ENCODE results near the gene STARD9.
"Not testable (repeated sequence)": the region's sequence is repeated elsewhere in the genome, so short reads cannot be mapped to it uniquely, and the experiment has no call there.

The STARD9 gene

DNA sequence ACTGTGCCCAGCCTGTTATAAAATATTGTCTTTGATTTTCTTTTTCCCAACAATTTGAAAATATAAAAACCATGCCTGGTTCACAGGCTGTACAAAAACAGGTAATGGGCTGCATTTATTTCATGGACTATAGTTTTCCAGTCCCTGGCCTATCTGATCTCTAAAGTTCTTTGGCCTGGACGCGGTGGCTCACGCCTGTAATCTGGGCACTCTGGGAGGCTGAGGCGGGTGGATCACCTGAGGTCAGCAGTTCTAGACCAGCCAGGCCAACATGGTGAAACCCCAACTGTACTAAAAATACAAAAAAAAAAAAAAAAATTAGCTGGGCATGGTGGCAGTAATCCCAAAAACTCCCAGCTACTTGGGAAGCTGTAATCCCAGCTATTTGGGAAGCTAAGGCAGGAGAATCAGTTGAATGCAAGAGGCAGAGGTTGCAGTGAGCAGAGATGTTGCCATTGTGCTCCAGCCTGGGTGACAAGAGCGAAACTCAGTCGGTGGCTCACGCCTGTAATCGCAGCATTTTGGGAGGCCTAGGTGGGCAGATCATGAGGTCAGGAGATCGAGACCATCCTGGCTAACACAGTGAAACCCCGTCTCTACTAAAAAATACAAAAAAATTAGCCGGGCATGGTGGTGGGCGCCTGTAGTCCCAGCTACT is 18.7 kb upstream of the STARD9 start:
- peaks cover 10 to 12% of the 10 kb centered on the region in 2 donors for H3K36me3 ChIP-seq (ENCODE audit: control insufficient read depth in 2 of 2, insufficient read depth in 2 of 2, low read length in 2 of 2)
- H3K27me3 ChIP-seq (ENCODE audit: control insufficient read depth in 1 of 2, insufficient read depth in 2 of 2, low read length in 2 of 2); H3K9ac ChIP-seq (ENCODE audit: low read length in 2 of 2); H3K4me3 ChIP-seq (ENCODE audit: low read length in 2 of 2); H3K9me3 ChIP-seq (ENCODE audit: control insufficient read depth in 2 of 2, low read length in 2 of 2); H3K4me1 ChIP-seq (ENCODE audit: control insufficient read depth, insufficient read depth, low read length); H3K27ac ChIP-seq (ENCODE audit: low read length): not testable (repeated sequence)

DNA sequence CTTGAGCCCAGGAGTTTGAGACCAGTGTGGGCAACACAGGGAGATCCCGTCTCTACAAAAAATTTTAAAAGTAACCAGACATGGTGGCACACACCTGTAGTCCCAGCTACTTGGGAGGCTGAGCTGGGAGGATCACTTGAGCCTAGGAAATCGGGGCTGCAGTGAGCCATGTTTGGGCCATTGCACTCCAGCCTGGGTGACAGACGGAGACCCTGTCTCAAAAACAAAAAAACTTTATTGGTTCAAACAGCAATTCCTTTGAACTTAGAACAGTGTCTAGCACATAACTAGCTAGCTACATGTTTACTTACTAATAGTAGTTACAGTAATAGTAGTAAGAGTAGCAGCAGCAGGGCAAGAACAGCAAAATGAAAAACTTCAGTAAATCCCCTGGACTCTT is 16.7 kb upstream of the STARD9 start:
- Histone ChIP-seq H3K36me3 (ENCODE audit: control insufficient read depth in 2 of 2, insufficient read depth in 2 of 2, low read length in 2 of 2) (peaks cover 14 to 18% of the 10 kb centered on the region in 2 donors), H3K9ac (ENCODE audit: low read length in 2 of 2) (no peak overlapping the region), H3K27me3 (ENCODE audit: control insufficient read depth in 1 of 2, insufficient read depth in 2 of 2, low read length in 2 of 2) (no peaks in the 10 kb centered on the region), H3K4me3 (ENCODE audit: low read length in 2 of 2) (no peak overlapping the region), H3K4me1 (ENCODE audit: control insufficient read depth, insufficient read depth, low read length) (no peaks in the 10 kb centered on the region), H3K27ac (ENCODE audit: low read length) (no peak overlapping the region), H3K9me3 (ENCODE audit: control insufficient read depth in 2 of 2, low read length in 2 of 2) (no peaks in the 10 kb centered on the region)

DNA sequence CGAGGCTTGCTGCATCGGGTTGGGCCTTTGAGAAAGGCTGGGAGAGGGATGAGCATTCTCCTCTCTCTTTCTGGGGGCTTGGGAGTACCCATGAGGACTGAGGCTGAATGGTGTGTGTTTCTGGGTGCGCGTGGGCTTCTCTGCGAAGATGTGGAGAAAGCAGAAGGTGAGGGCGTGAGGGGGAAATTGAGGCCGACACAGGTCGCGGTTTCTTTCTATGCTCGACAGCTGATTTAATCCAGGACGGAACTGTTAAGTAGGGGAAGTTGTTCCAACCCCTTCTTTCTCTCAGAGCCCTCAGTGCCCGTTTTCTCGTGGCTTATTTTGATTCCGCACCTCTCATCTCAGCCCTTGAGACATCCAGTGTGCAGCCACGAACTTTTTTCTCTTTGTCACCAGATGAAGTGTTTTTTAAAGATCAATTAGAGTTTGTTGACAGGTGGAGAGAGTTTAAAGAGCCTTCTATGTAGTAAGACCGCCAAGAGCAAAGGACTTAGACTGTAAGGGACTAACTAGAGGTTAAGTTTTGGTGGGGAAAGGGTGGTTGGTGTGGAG is 711 bp downstream of the STARD9 start:
- Histone ChIP-seq H3K4me1 (ENCODE audit: control insufficient read depth, insufficient read depth, low read length) (peaks cover 26% of the 10 kb centered on the region), H3K36me3 (ENCODE audit: control insufficient read depth in 2 of 2, insufficient read depth in 2 of 2, low read length in 2 of 2) (no peaks in the 10 kb centered on the region), H3K9ac (ENCODE audit: low read length in 2 of 2) (peak overlapping the region; percentile 76 to 85), H3K9me3 (ENCODE audit: control insufficient read depth in 2 of 2, low read length in 2 of 2) (no peaks in the 10 kb centered on the region), H3K27me3 (ENCODE audit: control insufficient read depth in 1 of 2, insufficient read depth in 2 of 2, low read length in 2 of 2) (no peaks in the 10 kb centered on the region), H3K4me3 (ENCODE audit: low read length in 2 of 2) (peak overlapping the region; percentile 76 to 92), H3K27ac (ENCODE audit: low read length) (peak overlapping the region; percentile 80)

DNA sequence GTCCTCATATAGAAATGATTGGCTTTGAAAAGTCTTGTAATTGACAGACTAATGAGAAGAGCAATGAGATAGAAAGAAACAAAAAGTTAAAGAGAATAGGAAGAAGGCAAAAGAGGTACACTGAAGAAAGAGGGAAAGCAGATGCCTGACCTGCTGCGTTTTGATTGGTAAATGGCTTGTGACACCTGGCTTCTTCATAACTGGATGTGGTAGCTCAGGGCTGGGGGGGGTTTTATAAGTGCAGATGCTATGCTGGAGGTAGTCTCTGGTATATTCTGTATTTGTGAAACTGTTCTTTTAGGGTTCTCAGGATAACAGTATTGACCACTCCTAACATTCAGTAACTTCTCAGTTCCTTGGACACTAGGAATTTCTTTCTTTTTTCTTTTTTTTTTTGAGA is 1.4 kb downstream of the STARD9 start:
- Histone ChIP-seq H3K27me3 (ENCODE audit: control insufficient read depth in 1 of 2, insufficient read depth in 2 of 2, low read length in 2 of 2) (no peaks in the 10 kb centered on the region), H3K9ac (ENCODE audit: low read length in 2 of 2) (peak overlapping the region; percentile 76 to 85), H3K27ac (ENCODE audit: low read length) (peak overlapping the region; percentile 80), H3K9me3 (ENCODE audit: control insufficient read depth in 2 of 2, low read length in 2 of 2) (no peaks in the 10 kb centered on the region), H3K4me1 (ENCODE audit: control insufficient read depth, insufficient read depth, low read length) (peaks cover 32% of the 10 kb centered on the region), H3K4me3 (ENCODE audit: low read length in 2 of 2) (peak overlapping the region; percentile 76 to 92), H3K36me3 (ENCODE audit: control insufficient read depth in 2 of 2, insufficient read depth in 2 of 2, low read length in 2 of 2) (no peaks in the 10 kb centered on the region)

DNA sequence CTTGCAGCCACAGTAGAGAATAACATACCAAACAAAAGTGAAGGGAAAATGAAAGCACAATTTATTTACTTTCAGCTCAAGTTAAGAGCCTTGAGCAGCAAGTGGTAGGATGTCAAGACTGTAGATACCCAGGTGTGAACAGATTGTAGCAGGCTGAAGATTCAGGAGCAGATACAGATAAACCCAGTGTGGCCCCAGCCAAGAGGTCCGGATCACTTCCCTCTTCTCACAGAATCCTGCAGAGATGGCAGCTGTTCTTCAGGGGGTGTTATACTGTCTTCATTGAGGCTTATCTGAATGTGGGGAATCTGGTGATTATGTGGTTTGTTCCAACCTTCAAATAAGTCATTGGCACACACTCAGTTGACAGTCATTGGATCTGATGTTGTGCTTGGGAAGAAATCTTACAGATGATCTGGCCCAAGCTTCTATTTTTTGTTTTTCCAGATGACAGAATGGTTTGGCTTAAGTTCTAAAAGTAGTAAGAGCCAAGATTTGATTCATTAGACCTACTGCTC is 2.2 kb downstream of the STARD9 start:
- peaks cover 40% of the 10 kb centered on the region for H3K4me1 ChIP-seq (ENCODE audit: control insufficient read depth, insufficient read depth, low read length)
- H3K27me3 ChIP-seq (ENCODE audit: control insufficient read depth in 1 of 2, insufficient read depth in 2 of 2, low read length in 2 of 2) = no peaks in the 10 kb centered on the region
- H3K9ac ChIP-seq (ENCODE audit: low read length in 2 of 2) = peak overlapping the region in 1 of 2 donors; percentile 13
- H3K4me3 ChIP-seq (ENCODE audit: low read length in 2 of 2) = peak overlapping the region in 1 of 2 donors; percentile 59
- H3K9me3 ChIP-seq (ENCODE audit: control insufficient read depth in 2 of 2, low read length in 2 of 2) = no peaks in the 10 kb centered on the region
- H3K27ac ChIP-seq (ENCODE audit: low read length) = peak overlapping the region; percentile 42
- H3K36me3 ChIP-seq (ENCODE audit: control insufficient read depth in 2 of 2, insufficient read depth in 2 of 2, low read length in 2 of 2) = no peaks in the 10 kb centered on the region

DNA sequence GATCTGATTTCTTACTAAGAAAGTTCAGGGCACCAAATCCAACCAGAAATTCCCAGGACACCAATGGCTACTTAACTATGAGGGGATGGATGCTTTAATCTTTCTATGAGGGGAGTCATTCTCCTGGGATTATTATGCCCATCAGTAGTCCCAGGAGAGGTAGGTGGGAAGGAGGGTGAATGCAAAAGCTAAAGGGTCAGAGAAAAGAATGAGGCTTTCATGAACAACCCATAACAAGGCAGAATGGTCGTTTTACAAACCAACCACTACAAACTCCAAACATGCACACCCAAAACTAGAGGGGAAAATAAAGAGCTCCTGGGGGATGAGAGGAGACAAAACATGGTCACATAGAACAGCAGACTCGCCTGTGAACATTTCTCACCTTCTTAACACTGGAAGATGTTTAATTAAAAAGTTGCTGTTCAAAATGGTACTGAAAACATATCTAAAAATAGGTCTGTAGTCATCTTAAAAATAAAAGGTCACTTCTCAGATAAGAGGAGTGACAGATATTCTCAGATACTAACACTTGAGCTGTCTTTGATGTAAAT is 3.7 kb downstream of the STARD9 start:
- no peak overlapping the region for H3K9ac ChIP-seq (ENCODE audit: low read length in 2 of 2)
- H3K27me3 ChIP-seq (ENCODE audit: control insufficient read depth in 1 of 2, insufficient read depth in 2 of 2, low read length in 2 of 2) = no peaks in the 10 kb centered on the region
- H3K36me3 ChIP-seq (ENCODE audit: control insufficient read depth in 2 of 2, insufficient read depth in 2 of 2, low read length in 2 of 2) = no peaks in the 10 kb centered on the region
- no peak overlapping the region for H3K27ac ChIP-seq (ENCODE audit: low read length)
- H3K9me3 ChIP-seq (ENCODE audit: control insufficient read depth in 2 of 2, low read length in 2 of 2) = no peaks in the 10 kb centered on the region
- H3K4me3 ChIP-seq (ENCODE audit: low read length in 2 of 2) = no peak overlapping the region
- peaks cover 45% of the 10 kb centered on the region for H3K4me1 ChIP-seq (ENCODE audit: control insufficient read depth, insufficient read depth, low read length)

DNA sequence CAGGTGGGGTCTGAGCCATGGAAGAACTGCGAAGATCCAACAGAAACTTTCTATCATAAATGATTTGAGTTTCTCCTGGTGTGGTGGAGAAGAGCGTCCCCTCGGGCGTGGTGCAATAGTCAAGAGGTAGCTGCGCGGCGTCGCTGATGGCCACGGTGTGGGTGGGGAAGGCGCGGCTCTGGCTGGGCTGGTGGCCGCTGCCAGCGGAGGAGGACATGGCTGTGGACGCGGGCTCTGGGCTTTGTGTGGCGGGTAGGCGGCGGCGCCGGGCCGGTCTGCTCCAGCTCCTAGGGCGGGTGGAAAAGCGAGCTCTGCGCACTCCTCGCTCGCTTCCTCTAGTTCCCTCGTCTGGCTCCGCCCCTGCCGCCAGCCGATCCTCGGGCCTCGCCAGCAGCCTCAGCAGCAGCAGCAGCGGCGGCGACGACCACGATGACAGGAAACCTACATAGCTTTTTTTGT is 5.9 kb downstream of the STARD9 start:
- Histone ChIP-seq H3K4me1 (ENCODE audit: control insufficient read depth, insufficient read depth, low read length) (peaks cover 41% of the 10 kb centered on the region), H3K27me3 (ENCODE audit: control insufficient read depth in 1 of 2, insufficient read depth in 2 of 2, low read length in 2 of 2) (no peaks in the 10 kb centered on the region), H3K9me3 (ENCODE audit: control insufficient read depth in 2 of 2, low read length in 2 of 2) (no peaks in the 10 kb centered on the region), H3K27ac (ENCODE audit: low read length) (peak overlapping the region; percentile 95), H3K36me3 (ENCODE audit: control insufficient read depth in 2 of 2, insufficient read depth in 2 of 2, low read length in 2 of 2) (peaks cover 5 to 6% of the 10 kb centered on the region in 2 donors), H3K4me3 (ENCODE audit: low read length in 2 of 2) (peak overlapping the region; percentile 52 to 76), H3K9ac (ENCODE audit: low read length in 2 of 2) (peak overlapping the region; percentile 65 to 73)

DNA sequence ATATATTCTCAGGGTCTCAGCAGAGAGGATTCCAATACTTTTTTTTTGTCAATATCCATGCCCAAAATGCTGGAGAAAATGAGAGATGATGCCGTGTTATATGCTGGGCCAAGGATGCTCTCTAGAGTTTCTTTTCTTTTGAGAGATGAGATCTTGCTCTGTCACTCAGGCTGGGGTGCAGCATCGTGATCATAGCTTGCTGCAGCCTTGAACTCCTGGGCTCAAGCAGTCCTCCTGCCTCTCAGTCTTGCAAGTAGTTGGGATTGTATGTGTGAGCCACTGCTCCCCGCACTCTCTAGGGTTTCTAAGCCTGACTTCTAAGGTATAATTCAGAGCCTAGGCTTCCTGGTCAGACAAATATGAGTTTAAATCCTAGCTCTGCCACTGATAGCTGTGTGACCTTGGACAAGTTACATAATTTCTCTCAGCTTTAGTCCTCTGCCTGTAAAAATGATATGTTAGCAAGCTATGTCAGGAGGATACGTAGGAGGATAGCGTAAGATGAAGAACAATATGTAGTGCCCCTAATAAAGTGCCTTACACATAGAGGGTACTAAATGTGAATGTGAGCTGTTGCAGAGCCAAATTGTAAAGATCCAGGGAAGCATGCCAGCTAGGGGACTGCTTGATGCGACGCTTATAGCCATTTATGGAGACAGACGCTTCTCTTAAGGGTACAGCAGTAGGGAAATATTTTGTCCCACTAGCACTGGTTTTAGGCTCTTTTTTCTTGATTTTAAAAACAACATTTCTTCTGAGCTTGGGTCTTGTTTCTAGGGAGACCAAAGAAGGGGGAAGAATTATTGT is 7.4 kb downstream of the STARD9 start:
- Histone ChIP-seq H3K9me3 (ENCODE audit: control insufficient read depth in 2 of 2, low read length in 2 of 2) (no peaks in the 10 kb centered on the region), H3K27me3 (ENCODE audit: control insufficient read depth in 1 of 2, insufficient read depth in 2 of 2, low read length in 2 of 2) (no peaks in the 10 kb centered on the region), H3K9ac (ENCODE audit: low read length in 2 of 2) (peak overlapping the region; percentile 73 to 80), H3K4me1 (ENCODE audit: control insufficient read depth, insufficient read depth, low read length) (peaks cover 32% of the 10 kb centered on the region), H3K4me3 (ENCODE audit: low read length in 2 of 2) (peak overlapping the region; percentile 67 to 77), H3K27ac (ENCODE audit: low read length) (peak overlapping the region; percentile 95), H3K36me3 (ENCODE audit: control insufficient read depth in 2 of 2, insufficient read depth in 2 of 2, low read length in 2 of 2) (peaks cover 8 to 9% of the 10 kb centered on the region in 2 donors)

DNA sequence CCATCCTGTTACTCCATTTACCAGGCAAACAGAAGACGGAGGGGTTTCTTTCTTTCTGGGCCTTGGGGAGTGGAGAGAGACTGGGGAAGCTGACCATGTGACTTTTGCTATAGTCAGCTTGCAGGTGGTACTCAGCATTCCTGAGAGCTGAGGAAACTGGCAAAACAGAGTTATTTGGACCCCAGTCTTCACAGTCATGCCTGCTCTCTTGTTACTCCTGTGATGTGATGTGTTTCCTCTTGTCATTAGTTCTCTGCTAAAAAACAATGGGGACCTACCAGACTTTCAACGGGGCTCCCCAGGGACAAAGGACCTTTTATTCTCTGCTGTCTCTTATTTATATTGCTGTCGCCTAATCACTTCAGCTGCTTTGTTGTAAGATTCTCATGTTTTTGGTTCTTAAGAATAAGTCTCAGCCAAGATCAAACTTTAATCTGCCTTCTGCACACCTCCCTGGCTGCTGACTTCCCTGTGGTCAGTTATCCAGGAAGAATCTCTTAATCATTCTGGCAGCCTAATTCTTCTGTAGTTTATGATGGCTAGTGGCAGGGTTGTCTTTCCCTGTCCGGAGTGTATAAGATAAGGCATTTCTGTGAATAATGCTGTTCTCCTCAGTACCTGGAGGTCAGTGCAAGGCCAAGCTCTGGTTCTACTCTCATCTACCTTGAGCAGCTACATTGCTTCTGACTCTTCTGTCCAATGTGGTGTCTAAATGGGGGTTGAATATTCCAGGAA is 8.8 kb downstream of the STARD9 start:
- Histone ChIP-seq H3K27me3 (ENCODE audit: control insufficient read depth in 1 of 2, insufficient read depth in 2 of 2, low read length in 2 of 2) (no peaks in the 10 kb centered on the region), H3K4me1 (ENCODE audit: control insufficient read depth, insufficient read depth, low read length) (peaks cover 34% of the 10 kb centered on the region), H3K9me3 (ENCODE audit: control insufficient read depth in 2 of 2, low read length in 2 of 2) (no peaks in the 10 kb centered on the region), H3K36me3 (ENCODE audit: control insufficient read depth in 2 of 2, insufficient read depth in 2 of 2, low read length in 2 of 2) (peaks cover 8 to 10% of the 10 kb centered on the region in 2 donors), H3K4me3 (ENCODE audit: low read length in 2 of 2) (peak overlapping the region; percentile 67 to 77), H3K27ac (ENCODE audit: low read length) (peak overlapping the region; percentile 95), H3K9ac (ENCODE audit: low read length in 2 of 2) (peak overlapping the region; percentile 73 to 80)
